HUDEP-2 (cell line): Measurements from ENCODE around the gene APOBEC3H.
A peak's percentile ranks its signal among the peaks of the same experiment; 100 is the strongest.

Source experiments
- DNase-seq, 76 experiments: peaks; one replicate each; lab custom pipeline; 2025; ENCODE audit not compliant: unreplicated experiment in 76 of 76; lab: John Stamatoyannopoulos, UW

The APOBEC3H gene

DNA sequence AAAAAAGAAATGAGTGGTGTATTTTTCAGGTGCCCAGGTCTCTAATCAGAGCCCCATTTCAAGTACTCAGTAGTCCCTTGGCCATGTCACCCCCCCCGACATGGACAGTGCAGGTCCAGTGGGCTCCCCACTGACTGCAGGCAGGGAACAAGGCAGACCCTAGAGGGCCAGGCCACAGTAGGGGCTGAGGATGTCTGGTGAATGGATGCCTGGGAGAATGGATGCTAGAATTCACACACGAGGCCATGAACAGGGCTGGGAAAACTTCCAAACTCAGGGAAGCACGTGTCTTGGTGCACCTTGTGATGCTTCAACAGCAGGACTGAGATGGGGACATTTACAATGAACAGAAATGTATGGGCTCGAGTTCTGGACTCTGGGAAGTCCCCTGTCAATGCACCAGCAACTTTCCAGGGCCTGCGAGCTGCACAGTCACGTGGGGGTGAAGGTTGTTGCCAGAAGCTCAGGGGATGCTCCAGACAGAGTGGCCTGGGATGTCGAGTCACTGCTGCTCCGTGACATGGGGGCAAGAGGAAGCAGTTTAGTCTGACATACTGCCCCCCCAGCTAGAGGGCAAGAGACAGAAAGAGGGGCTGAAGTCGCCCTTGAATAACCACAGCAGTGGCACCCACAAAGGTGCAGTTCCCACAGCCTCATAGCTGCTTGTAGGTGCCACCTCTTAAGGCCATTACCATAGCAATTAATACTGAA is 16.8 kb upstream of the APOBEC3H start:
- no peak for DNase-seq

DNA sequence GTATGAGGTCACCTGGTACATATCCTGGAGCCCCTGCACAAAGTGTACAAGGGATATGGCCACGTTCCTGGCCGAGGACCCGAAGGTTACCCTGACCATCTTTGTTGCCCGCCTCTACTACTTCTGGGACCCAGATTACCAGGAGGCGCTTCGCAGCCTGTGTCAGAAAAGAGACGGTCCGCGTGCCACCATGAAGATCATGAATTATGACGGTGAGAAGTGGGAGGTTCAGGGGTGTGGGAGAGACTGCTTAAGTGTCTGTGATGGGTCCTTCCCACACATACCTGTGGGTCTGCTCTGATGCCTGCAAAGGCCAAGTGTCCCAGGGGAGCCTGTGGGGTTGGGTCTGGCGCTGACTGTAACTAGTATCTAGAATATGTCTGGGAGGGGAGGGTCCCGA is 16.0 kb upstream of the APOBEC3H start:
- no peak for DNase-seq

DNA sequence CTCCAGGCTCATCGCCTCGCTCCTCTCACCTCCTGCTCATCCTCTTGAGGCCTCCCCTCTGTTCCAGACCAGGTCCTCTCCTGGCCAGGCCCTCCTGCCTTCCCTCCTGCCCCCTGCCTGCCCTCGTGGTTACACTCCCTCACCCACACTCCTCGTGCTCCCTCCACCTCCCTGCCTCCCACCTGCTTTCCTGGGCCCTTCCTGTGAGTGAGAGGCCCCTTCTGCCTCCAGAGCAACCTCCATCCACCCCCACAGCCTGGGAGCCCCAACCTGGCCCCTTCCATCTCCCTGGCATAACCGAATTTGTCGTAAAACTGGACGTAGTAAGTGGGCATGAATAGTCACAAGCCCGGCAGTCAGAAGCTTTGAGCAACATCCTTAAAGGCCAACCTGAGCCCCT is 15.4 kb upstream of the APOBEC3H start:
- no peak for DNase-seq

DNA sequence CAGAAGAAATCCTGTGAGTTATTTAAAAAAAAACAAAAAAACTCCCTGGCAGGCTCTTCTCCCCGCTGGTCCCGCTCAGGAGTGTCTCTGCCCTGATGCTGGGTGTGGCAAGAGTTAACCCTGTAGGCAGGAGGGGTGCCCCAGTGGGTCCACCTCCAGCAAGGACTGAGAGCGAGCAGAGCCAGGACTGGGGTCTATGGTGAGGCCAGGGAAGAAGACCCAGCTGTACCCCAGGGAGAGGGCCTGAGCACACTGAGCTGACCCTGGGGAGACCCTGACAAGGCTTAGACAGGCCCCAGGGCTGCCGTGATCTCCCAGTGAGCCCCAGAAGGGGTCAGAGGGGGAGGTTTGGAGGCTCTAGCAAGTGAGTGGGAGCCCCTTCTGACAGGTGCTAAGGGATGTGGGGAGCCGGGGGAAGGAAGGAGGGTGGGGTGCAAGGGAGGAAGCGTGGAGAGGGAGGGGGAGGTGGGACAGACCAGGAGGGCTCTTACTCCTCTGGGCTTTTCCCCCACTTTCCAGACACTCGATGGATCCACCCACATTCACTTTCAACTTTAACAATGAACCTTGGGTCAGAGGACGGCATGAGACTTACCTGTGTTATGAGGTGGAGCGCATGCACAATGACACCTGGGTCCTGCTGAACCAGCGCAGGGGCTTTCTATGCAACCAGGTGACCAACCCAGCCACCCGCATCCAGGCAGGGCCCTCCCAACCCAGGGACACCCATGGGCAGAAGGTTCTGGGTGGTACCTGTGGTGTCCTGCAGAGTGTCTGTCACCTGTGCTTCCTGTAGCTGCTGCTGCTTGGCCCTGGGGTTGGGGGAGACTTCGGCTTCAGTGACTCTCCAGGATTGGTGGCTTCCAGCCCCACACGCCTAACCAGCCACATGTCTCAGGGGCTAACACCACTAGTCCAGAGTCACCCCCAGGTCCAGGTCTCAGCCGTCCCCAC is 13.6 kb upstream of the APOBEC3H start:
- DNase-seq, result no peak

DNA sequence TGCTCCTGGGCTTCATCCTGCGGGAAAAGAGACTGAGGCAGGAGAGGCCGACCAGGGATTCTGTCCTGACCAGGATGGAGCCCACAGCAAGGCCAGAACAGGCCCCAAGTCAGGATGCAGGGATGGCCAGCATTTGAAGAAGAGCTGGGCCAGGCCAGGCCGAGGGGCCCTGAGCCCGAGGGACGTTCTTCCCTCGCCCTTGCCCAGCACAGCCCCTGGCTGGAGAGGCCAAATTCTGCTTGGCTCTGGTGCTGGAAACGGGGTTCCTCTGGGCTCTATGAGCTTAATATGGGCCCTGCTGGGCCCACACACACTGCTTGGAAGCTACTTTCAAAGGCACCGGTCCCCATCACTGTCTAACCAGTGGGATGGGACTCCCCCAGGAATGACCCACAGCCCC is 12.4 kb upstream of the APOBEC3H start:
- no peak for DNase-seq

DNA sequence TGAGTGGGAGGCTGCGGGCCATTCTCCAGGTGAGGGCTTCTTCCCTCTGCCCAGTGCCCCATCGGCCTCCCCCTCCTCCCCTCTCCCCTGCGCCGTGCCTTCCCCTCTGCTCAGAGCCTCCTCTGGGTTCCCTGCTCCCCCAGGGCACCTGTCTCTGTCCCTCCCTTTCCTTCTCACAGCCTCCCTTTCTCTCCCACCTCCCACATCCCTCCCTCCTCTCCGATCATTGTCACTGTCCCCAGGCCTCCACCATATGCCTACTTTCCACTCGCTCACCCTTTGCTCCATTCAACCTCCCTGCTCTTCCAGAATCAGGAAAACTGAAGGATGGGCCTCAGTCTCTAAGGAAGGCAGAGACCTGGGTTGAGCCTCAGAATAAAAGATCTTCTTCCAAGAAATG is 9.9 kb upstream of the APOBEC3H start:
- DNase-seq, result no peak

DNA sequence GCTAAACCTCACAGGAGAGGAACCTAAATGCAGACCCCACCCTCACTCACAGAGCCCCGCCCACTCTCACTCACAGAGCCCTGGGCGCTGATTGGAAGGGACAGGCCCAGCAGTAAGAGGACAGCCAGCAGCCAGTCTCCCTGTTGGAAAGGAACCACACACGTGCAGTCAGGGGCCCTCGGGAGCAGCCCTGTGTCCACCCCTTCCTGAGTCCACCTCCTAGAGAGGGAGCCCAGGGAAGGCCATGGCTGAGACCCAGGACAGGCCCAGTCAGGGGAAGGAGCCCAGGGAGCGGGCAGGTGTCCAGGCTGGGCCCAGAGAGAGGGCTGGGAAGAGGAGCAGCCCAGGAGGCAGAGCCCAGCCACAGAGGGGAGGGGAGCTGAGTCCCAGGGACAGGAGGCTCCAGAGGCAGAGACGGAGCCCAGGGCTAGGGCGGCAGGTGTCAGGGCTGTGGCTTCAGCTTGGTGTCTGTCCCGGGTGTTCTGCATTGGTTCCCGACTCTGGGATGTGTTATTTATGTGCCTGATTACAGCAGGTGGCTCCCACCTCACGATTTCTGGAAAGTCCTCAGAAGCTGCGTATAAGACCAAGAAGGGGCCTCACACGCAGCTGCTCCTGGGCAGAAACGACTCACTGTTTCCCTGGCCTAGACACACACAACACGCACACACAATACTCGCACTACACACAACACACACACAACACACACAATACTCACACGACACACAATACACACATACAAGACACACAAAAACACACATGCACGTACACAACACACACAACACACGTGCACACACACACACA is 9.0 kb upstream of the APOBEC3H start:
- DNase-seq, result no peak

DNA sequence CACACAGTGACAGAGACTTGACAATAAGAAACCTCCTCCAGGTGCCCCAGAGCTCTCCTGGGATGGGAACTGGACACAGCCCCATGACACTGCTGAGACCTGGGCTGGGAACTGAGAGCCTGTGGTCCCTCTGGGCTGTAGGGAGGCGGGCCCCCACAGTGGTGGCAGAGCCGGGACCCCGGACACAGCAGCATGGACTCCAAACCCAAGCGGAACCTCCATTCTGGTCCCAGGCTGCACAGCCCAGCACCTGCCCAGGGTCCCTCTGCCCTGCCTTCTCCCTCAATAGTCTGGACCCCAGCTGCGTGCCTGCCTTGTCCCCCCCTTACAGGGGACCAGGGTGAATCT is 8.4 kb upstream of the APOBEC3H start:
- DNase-seq, result no peak

DNA sequence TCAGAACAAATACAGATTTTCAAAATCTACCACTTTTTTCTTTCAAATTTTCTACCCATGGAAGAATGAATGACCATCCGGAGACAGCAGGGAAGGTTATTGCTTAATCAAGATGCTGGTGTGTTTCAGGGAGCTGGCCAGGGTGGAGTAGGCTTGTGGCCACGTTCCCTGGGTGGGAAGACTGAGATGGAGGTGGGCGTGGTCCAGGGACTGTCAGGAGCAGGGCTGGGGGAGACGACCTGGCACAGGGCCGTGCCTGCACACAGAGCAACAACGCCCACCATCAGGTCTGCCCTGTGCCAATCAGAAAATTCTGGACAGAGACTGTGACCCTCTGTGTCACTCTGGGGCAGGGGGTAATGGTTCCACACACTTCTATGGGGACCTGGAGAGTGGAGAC is 7.1 kb upstream of the APOBEC3H start:
- DNase-seq, result no peak

DNA sequence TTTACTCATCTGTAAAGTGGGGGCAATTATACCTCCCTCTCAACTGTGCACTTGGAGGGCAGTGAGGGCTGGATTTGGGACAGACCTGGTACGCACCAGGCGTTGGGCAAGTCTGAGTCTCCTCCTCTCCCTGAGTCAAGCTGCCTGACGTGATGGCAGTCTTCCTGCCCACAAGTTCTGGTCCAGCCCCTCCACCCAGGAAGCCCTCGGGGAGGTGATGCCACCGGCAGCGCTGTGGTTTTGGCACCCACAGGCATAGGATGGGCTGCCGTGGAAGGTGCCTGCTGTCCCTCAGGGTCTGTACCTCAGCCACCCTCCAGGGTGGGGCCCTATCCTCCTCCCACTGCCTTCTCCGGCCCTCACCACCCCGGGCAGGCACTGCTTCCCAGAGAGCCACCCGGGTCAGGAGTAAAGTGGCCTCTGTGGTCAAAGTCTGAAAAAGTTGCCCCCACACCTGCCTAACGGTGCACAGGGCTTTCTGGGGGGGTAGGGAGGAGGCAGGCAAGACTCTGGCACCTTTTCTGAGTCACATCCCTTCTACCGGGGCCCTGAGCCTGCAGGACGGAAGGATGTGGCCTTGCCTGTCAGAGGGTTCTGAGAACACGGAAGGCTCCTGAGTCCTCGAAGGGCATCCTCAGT is 6.5 kb upstream of the APOBEC3H start:
- peak in 1 of 76 experiments; percentile 2 for DNase-seq

DNA sequence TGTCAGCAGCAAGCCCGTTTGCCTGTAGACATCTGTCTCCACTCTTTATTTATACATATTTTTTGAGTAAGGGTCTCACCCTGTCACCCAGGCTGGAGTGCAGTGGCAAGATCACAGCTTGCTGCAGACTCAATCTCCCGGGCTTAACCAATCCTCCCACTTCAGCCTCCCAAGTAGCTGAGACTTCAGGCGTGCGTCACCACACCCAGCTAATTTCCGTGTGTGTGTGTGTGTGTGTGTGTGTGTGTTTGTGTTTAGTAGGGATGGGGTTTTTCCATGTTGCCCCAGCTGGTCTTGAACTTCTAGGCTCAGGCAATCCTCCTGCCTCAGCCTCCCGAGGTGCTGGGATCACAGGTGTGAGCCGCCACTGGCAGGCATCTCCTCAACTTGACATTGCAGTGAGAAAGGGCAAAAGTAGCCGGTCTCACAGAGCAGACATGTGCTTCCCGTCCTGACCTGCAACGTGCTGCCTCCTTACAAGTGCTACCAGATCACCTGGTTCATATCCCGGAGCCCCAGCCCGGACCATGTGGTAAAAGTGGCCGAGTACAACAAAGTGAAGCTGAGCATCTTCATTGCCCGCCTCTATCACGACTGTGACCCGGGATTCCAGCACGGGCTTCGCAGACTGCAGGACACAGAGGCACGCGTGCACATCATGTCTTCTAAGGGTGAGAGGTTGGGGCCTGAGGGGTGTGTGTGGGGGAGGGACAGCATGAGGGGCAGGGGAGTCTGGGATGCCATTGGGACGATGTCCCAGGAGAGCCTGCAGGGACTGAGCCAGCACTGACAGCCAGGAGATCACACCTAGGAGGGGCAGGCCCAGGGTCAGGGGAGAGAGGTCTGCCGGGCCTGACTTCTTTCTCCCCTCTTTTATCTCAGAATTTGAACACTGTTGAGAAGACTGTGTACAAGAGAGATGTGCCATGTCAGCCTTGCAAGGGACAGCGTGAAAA is 5.6 kb upstream of the APOBEC3H start:
- no peak for DNase-seq

DNA sequence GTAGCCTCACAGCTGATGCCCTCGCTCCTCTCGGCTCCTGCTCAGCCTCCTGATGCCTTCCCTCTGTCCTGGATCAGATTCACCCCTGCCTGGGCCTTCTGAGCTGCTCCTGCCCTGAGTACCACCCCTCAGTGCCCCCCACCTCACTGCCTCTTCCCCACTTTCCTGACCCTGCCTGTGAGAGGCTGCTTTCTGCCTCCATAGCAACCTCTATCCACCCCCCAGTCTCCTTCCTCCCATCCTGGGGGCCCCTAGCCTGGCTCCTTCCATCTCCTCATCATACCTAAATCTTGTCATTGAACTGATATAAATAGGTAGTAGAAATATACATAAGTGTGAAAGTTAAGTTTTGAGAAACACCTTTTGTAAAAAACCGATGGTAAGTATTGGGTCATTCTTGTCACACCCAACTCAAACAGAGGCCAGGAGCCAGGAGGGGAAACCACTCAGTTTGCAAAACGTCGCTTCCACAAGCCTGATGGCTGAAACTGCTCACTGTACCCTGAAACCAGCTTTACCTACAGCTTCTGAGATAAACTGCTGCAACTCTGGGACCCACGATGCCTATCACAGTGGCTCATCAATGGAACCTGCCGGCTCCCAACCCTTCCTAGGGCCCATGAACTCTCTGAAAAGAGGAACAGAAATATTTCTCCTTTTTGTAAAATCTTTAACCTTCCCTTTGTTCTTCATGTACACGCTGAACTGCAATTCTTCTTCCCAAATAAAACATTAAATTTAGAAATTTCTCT is 4.8 kb upstream of the APOBEC3H start:
- no peak for DNase-seq

DNA sequence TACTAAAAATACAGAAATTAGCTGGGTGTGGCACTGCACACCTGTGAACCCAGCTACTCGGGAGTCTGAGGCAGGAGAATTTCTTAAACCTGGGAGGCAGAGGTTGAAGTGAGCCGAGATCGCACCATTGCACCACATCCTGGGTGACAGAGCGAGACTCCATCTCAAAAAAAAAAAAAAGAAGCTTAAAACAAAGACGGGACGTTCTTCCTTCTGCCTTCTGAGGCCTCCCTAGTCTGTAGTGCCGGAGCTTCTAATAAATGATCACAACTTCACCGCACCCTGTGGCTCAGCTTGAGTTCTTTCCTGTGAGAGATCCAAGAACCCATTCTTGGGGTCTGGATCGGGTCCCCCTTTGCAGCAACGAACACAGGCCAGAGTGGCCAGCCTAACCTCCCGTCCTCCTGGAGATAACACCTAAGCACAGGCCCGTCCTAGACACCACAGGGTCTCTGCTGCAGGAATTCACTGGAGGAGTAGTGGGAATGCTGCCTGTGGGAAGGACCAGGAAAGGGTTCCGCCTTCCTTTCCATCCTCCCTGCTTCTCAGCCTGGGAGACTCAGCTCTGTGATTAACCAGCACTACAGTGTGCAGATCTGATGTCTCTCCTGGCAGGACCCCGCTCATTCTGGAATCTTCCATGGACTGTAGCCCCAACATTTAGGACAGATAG is 2.2 kb upstream of the APOBEC3H start:
- DNase-seq, result no peak

DNA sequence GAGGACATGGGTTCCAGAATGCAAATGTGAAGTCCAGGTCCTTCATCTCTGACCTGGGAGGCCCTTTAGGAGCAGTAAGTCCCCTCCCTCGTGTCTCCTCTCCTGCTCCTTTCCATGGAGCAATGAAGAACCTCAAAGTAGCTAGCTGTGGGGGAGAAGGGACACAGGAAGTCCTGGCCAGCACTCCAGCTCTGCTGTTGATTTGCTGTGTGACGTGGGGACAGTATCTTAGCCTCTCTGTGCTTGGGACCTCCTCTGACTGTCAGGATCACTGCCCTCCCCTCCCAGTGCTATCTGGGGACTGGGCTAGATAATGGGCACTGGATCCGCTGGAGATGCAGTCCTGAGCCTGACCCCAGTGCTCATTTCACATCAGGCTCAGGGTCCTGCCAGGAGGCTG is 1.1 kb upstream of the APOBEC3H start:
- no peak for DNase-seq

DNA sequence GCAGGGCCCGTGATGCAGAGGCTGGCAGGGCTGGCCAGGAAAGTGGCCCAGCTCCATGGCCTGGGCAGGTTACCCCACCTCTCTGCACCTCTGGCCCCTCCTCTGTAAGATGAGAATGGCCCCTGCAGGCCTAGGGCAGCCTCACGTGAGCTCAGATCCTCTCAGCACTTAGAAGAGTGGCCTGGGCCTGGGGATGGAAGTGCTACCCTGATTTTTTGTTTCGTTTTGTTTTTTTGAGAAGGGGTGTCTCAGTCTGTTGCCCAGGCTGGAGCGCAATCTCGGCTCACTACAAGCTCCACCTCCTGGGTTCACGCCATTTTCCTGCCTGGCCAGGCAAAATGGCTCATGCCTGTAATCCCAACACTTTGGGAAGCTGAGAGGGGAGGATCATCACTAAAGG is 982 bp downstream of the APOBEC3H start:
- no peak for DNase-seq

DNA sequence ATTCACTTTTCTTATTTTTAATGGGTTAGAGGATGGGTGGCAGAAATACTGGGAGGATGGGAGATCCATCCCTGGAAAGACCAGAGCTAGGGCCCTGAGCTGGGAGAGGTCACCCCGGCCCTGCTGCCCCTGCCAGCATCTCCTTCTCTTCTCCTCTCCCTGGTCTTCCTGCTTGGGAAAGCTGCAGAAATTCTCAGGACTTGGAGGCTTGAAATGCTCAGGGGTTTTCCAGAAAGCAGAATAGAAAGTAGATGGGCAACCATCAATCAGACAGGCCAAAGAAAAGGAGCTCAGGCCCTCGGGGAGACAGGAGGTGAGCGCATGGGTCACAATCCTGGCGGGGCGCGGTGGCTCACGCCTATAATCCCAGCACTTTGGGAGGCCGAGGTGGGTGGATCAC is 1.5 kb downstream of the APOBEC3H start:
- no peak for DNase-seq

DNA sequence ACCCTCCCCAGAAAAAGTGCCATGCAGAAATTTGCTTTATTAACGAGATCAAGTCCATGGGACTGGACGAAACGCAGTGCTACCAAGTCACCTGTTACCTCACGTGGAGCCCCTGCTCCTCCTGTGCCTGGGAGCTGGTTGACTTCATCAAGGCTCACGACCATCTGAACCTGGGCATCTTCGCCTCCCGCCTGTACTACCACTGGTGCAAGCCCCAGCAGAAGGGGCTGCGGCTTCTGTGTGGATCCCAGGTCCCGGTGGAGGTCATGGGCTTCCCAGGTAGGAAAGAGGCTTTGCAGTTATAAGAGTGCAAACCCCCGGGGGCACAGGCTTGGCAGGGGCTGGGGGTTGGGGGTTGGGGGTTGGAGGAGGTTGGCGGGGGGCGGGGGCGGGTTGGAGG is 4.2 kb downstream of the APOBEC3H start:
- no peak for DNase-seq

DNA sequence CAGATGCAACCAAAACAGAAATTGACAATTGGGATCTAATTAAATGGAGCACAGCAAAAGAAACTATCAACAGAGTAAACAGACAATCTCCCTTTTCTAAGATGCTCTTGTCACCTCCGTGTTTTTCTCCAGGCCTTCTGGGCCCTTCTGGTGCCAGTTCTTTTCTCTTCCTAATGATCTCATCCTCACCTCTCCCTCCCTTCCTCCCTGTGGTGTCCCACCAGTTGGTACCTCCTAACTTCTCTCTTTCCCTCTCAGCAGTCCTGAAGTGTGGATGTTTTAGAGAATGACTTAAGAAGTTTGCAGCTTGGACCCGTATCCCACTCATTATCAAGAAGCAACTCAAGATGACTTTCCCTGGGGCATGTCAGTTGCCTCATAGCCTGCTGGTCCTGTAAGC is 6.4 kb downstream of the APOBEC3H start:
- DNase-seq, result no peak

DNA sequence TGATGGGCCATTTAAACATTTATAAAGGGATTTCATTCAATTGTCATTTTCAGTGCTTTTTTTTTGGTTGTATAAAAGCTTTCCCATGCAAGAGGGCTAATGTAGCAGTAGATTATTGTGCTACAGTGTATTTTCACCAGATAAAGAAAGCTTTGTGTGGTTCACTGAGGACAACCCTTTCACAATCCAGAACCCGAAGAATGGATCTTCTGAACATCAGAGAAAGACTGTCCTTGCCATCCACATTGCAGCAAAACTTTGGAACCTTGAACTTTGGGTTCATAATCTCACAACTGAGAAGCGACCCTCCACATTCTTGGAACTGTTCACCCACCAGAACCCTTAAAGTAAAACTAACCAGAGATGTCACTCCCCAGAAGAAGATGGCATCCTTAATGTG is 9.3 kb downstream of the APOBEC3H start:
- DNase-seq, result no peak
